Prostate gland (tissue), 2 donors: Measurements from ENCODE around the gene FBXL7. TPM values are rescaled to one million over a fixed set of nuclear protein-coding genes. Genes with fewer than 3 reads are reported as not detected.

Experiments used
- DNase-seq: peaks from one replicate; pipeline ENCODE4 v3.0.0-alpha.2; 2019; ENCODE audit warnings: low spot score
- H3K27ac ChIP-seq, 2 donors: fragments of 200-600 bp; sonication (generic); 2 replicates each; pipeline ENCODE4 v1.5.1; 2017 to 2019
- H3K27me3 ChIP-seq: fragments of 200-600 bp; sonication (generic); replicated peaks from 2 replicates; pipeline ENCODE4 v1.5.1; 2019; ENCODE audit not compliant: insufficient read depth
- H3K36me3 ChIP-seq, 2 donors: fragments of 200-600 bp; sonication (generic); 1 replicate in 1 of 2; 2 replicates in 1 of 2; pipeline versions ENCODE4 v1.5.1 to v1.8.1; 2017 to 2019
- H3K4me1 ChIP-seq: fragments of 200-600 bp; sonication (generic); replicated peaks from 2 replicates; pipeline ENCODE4 v1.5.1; 2019
- H3K4me3 ChIP-seq, 2 donors: fragments of 200-600 bp; sonication (generic); 2 replicates each; pipeline ENCODE4 v1.5.1; 2017 to 2019
- H3K9me3 ChIP-seq: fragments of 200-600 bp; sonication (generic); 2 replicates; pipeline ENCODE4 v1.5.1; 2017
- POLR2A ChIP-seq: fragments of 450-650 bp; IDR thresholded peaks from one replicate; pipeline ENCODE4 v1.6.1; 2016; ENCODE audit warnings: antibody characterized with exemption, mild to moderate bottlenecking
- POLR2AphosphoS5 ChIP-seq: sonication (generic); formaldehyde crosslinking; IDR thresholded peaks from one replicate; pipeline ENCODE4 v1.6.1; 2017; ENCODE audit warnings: antibody characterized with exemption
- WGBS: methylation state at CpG from one replicate; pipeline ENCODE4 v1.1.5; 2018; 5-methylcytosine and 5-hydroxymethylcytosine counted together
- intact Hi-C: fragments of 100-400 bp; cut with DNase I; formaldehyde crosslinking; loops from one replicate; pipeline ENCODE4 v1.14.2; 2022
- microRNA counts, 2 donors: library from miRNA; unstranded; fragments of <30 nt; microRNA quantifications; one replicate each; lab custom pipeline; 2016 to 2017
- microRNA-seq: library from miRNA; unstranded; fragments of <30 nt; microRNA quantifications from one replicate; pipeline ENCODE4, GENCODE V29; 2016
- small RNA-seq, 2 donors: library from RNA; depleted of rRNA; stranded (forward); fragments of <200 nt; gene quantifications; one replicate each; pipeline ENCODE3, GENCODE V24; 2016
- total RNA-seq, 2 donors: library from RNA; depleted of rRNA; stranded (reverse); fragments of >200 nt; gene quantifications; one replicate each; pipeline ENCODE4 v1.1.0, GENCODE V29; 2016
- TF ChIP-seq, protein P1 (sequence below), 4 experiments: fragments of 200-600 bp in 2 of 4; fragments of 450-650 bp in 2 of 4; sonication (generic) in 2 of 4; IDR thresholded peaks; 1 replicate in 3 of 4; 2 replicates in 1 of 4; pipeline ENCODE4 v1.5.1; 2016 to 2019; ENCODE audit warnings: antibody characterized with exemption in 4 of 4, mild to moderate bottlenecking in 2 of 4, moderate library complexity in 2 of 4

Gene FBXL7
- total RNA-seq, 2 donors from 2014 or later = 21.2 to 24.2 TPM

DNA sequence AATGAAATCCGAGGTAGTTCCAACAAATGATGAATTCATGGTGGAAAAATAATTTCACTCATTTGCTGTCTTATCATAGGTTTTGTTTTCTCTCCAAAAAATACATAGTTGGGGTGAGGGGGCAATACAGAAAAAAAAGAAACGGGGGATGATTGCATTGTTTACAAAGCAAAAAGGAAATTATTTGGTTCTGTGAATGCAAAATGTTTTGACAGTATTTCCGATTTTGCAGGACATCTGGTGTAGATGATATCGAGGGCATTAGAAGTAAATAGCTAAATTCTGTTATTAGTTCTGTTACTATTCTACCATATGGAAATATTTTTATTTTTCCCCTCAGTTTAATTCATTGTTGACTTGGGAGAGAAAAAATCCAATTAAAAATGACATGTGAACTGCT lies 477.9 kb downstream of the FBXL7 start:
- Histone ChIP-seq H3K9me3 (no peaks in the 10 kb centered on the region), H3K4me3 (no peak overlapping the region), H3K36me3 (no peaks in the 10 kb centered on the region), H3K27ac (no peak overlapping the region), H3K27me3 (no peaks in the 10 kb centered on the region), H3K4me1 (no peaks in the 10 kb centered on the region)
- intact Hi-C loops = no loop called here
- TF ChIP-seq POLR2AphosphoS5 = no peak
- TF ChIP-seq, protein P1, sequence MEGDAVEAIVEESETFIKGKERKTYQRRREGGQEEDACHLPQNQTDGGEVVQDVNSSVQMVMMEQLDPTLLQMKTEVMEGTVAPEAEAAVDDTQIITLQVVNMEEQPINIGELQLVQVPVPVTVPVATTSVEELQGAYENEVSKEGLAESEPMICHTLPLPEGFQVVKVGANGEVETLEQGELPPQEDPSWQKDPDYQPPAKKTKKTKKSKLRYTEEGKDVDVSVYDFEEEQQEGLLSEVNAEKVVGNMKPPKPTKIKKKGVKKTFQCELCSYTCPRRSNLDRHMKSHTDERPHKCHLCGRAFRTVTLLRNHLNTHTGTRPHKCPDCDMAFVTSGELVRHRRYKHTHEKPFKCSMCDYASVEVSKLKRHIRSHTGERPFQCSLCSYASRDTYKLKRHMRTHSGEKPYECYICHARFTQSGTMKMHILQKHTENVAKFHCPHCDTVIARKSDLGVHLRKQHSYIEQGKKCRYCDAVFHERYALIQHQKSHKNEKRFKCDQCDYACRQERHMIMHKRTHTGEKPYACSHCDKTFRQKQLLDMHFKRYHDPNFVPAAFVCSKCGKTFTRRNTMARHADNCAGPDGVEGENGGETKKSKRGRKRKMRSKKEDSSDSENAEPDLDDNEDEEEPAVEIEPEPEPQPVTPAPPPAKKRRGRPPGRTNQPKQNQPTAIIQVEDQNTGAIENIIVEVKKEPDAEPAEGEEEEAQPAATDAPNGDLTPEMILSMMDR (IDR thresholded peaks at IDR 0.05) = no peak
- TF ChIP-seq POLR2A = no peak
- no peak for DNase-seq
- WGBS = 73% methylated on average over 4 of the region's 4 CpGs

DNA sequence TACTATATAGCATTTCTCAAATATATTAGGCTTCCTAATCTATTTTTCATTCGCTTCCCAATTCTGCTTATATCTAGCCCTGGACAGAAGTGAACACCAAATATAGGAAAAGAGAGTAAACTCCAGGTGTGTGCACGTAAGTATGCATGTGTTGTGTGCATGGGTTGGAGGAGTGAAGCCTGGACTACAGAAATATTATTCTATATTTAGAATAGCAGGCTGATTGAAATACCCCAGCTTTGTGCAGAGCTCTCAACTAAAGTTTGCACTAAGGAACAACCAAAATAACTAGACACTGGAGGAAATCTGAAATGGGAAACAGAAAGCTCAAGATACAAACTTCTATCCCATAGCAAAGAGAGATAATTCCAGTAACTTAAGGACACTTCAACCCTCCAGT lies 480.9 kb downstream of the FBXL7 start:
- no peaks in the 10 kb centered on the region for H3K4me1 ChIP-seq
- no peak overlapping the region for H3K4me3 ChIP-seq
- DNase-seq = no peak
- no peaks in the 10 kb centered on the region for H3K27me3 ChIP-seq
- no peak overlapping the region for H3K27ac ChIP-seq
- no peaks in the 10 kb centered on the region for H3K9me3 ChIP-seq
- intact Hi-C loops = no loop called here
- H3K36me3 ChIP-seq = no peaks in the 10 kb centered on the region
- TF ChIP-seq, protein P1 (IDR thresholded peaks at IDR 0.05) = no peak
- no peak for TF ChIP-seq POLR2AphosphoS5
- TF ChIP-seq POLR2A = no peak
- 85% methylated on average over 2 of the region's 2 CpGs for WGBS

DNA sequence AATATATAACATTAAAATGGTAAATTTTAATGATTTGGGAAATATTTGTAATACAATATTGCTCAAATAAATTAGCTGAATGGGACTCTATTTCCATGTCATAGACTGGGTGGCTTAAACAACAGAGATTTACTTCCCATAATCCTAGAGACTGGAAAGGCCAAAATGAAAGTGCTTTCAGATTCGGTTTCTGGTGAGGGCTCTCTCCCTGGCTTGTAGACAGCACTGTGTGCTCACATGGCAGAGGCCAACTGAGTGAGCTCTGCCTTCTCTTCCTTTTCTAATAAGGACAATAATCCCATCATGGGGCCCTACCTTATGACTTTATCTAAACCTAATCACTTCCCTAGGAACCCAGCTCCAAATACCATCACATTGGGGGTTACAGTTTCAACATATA lies 483.4 kb downstream of the FBXL7 start:
- no peak for DNase-seq
- no peaks in the 10 kb centered on the region for H3K9me3 ChIP-seq
- H3K36me3 ChIP-seq = no peaks in the 10 kb centered on the region
- TF ChIP-seq POLR2A = no peak
- no peak for TF ChIP-seq POLR2AphosphoS5
- TF ChIP-seq, protein P1 (IDR thresholded peaks at IDR 0.05) = no peak
- no peaks in the 10 kb centered on the region for H3K4me1 ChIP-seq
- intact Hi-C loops = no loop called here
- H3K27me3 ChIP-seq = no peaks in the 10 kb centered on the region
- 64% methylated on average over 1 of the region's 1 CpG for WGBS
- H3K4me3 ChIP-seq = no peak overlapping the region
- H3K27ac ChIP-seq = no peak overlapping the region

MicroRNAs encoded within 50 kb of the gene (microRNA counts, 767-probe panel; counts per million panel counts)
- 0 to 431 counts per million in 2 donors for microRNA hsa-miR-887 (lab: Ali Mortazavi, UCI)

Small RNA genes lying within 50 kb of the gene (microRNA-seq; reads per million reads assigned to microRNA genes)
- 110 reads per million, percentile 75 among the genes with 10 or more reads in this experiment for gene MIR887

Small RNA genes lying within 50 kb of the gene (small RNA-seq; reads per million reads assigned to genes)
- gene MIR887 = 24.3 to 24.5 reads per million in 2 donors
